ENCODE data around the gene ASF1B.

The ASF1B gene

GRCh38 chr19:14070268-14071050, 65.9 kb downstream of the ASF1B start:
- Mint-ChIP-seq H3K4me3 (peak overlapping the region; percentile 48 to 65 (median 60)), H3K4me1 (no peaks in the 10 kb centered on the region), H3K27me3 (ENCODE audit: low read depth) (peaks cover 10% of the 10 kb centered on the region), H3K9me3 (no peaks in the 10 kb centered on the region), H3K27ac (peak overlapping the region in 1 of 3 experiments; percentile 46), H3K36me3 (ENCODE audit: low read depth) (no peaks in the 10 kb centered on the region)
- TF ChIP-seq, protein P1, sequence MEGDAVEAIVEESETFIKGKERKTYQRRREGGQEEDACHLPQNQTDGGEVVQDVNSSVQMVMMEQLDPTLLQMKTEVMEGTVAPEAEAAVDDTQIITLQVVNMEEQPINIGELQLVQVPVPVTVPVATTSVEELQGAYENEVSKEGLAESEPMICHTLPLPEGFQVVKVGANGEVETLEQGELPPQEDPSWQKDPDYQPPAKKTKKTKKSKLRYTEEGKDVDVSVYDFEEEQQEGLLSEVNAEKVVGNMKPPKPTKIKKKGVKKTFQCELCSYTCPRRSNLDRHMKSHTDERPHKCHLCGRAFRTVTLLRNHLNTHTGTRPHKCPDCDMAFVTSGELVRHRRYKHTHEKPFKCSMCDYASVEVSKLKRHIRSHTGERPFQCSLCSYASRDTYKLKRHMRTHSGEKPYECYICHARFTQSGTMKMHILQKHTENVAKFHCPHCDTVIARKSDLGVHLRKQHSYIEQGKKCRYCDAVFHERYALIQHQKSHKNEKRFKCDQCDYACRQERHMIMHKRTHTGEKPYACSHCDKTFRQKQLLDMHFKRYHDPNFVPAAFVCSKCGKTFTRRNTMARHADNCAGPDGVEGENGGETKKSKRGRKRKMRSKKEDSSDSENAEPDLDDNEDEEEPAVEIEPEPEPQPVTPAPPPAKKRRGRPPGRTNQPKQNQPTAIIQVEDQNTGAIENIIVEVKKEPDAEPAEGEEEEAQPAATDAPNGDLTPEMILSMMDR (IDR thresholded peaks at IDR 0.05; ENCODE audit: unreplicated experiment in 3 of 3) = no peak

Data from nephron (organoid).